DOHH2 (cell line): ENCODE data around the gene AKAP7.
A peak's percentile ranks its signal among the peaks of the same experiment; 100 is the strongest.

Source experiments
- H3F3A ChIP-seq: fragments of 200-600 bp; sonication (generic), shearing (Covaris generic); 2 replicates; pipeline ENCODE4 v1.6.0; 2016; ENCODE audit warnings: antibody characterized with exemption, mild to moderate bottlenecking; ENCODE audit not compliant: control insufficient read depth, insufficient read depth
- H3K27ac ChIP-seq: fragments of 200-600 bp; sonication (generic); 2 replicates; pipeline ENCODE4 v1.5.1; 2014; ENCODE audit warnings: low read depth, mild to moderate bottlenecking, low read length, moderate library complexity
- H3K27me3 ChIP-seq: fragments of 200-600 bp; sonication (generic); 2 replicates; pipeline ENCODE4 v1.6.1; 2014; ENCODE audit warnings: mild to moderate bottlenecking, low read length, mixed read lengths; ENCODE audit not compliant: control insufficient read depth
- H3K36me3 ChIP-seq: fragments of 200-600 bp; sonication (generic); 2 replicates; pipeline ENCODE4 v1.6.1; 2014; ENCODE audit warnings: mild to moderate bottlenecking, low read length, moderate library complexity, mixed read lengths; ENCODE audit not compliant: control insufficient read depth
- H3K4me1 ChIP-seq: fragments of 200-600 bp; sonication (generic); 2 replicates; pipeline ENCODE4 v1.6.1; 2014; ENCODE audit warnings: mild to moderate bottlenecking, low read length, mixed read lengths; ENCODE audit not compliant: control insufficient read depth
- H3K4me2 ChIP-seq: fragments of 200-600 bp; sonication (generic); 2 replicates; pipeline ENCODE4 v1.6.0; 2014; ENCODE audit warnings: mild to moderate bottlenecking, low read length, moderate library complexity
- H3K4me3 ChIP-seq: fragments of 200-600 bp; sonication (generic); 2 replicates; pipeline ENCODE4 v1.5.1; 2014; ENCODE audit warnings: mild to moderate bottlenecking, low read length, mixed read lengths
- H3K79me2 ChIP-seq: fragments of 200-600 bp; sonication (generic); 2 replicates; pipeline ENCODE4 v1.6.1; 2014; ENCODE audit warnings: mild to moderate bottlenecking, low read length, mixed read lengths; ENCODE audit not compliant: control insufficient read depth
- H3K9me2 ChIP-seq: fragments of 200-600 bp; sonication (generic); replicated peaks from 2 replicates; pipeline ENCODE4 v1.6.1; 2014; ENCODE audit warnings: mild to moderate bottlenecking, low read length, mixed read lengths; ENCODE audit not compliant: control insufficient read depth
- H3K9me3 ChIP-seq: fragments of 200-600 bp; sonication (generic); 2 replicates; pipeline ENCODE4 v1.6.1; 2014; ENCODE audit warnings: antibody characterized with exemption, low read length, mixed read lengths; ENCODE audit not compliant: control insufficient read depth, insufficient read depth
- H4K20me1 ChIP-seq: fragments of 200-600 bp; sonication (generic); 2 replicates; pipeline ENCODE4 v1.6.0; 2014; ENCODE audit warnings: low read depth, mild to moderate bottlenecking, antibody characterized with exemption, low read length, moderate library complexity; ENCODE audit not compliant: control insufficient read depth, insufficient read depth
- CTCF ChIP-seq: fragments of 200-600 bp; sonication (generic); IDR thresholded peaks from one replicate; pipeline ENCODE4 v1.5.1; 2014; ENCODE audit warnings: antibody characterized with exemption, mild to moderate bottlenecking, low read depth, low read length; ENCODE audit not compliant: poor library complexity, severe bottlenecking
- EZH2phosphoT487 ChIP-seq: fragments of 200-600 bp; sonication (generic); IDR thresholded peaks from 2 replicates; pipeline ENCODE4 v1.6.1; 2017; ENCODE audit warnings: borderline replicate concordance, mild to moderate bottlenecking, antibody characterized with exemption, low read length, moderate library complexity, mixed read lengths

AKAP7 gene

DNA sequence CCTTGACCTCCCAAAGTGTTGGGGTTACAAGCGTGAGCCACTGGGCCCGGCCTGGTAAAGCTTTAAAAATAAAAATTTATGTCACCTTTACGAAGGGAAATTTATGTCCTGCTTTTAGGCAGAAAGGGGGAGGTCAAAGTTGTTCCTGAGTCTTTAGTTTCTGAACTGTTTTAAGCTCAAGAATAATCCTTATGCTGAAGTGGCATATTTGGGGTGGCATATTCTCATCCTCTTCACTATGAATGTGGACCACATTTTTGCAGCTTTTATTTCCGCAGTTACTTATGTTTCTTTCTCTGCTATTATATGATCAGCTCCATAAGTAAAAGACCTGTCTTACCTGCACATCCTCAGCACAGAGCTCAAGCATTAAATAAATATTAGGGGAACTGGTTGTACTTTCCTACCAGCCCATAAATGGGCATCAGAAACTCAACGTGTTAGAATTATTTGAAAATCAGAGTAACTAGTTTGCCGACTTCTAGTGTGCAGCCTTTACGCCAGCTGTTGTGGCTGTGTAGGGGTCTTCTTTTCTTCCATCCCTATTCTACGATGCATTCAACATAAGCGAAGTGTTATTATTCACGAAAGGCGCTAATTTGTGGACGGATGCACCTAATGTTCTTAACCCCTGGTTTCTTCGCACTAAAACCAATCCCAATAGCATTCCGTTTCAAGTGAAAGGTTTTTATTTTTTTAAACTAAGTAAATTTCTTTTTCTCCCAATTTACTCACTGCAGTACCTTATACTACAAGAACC, 867 bp upstream of the AKAP7 start:
- Histone ChIP-seq H3K9me3 (no peaks in the 10 kb centered on the region), H3K79me2 (no peaks in the 10 kb centered on the region), H3K27me3 (peaks cover 32% of the 10 kb centered on the region), H3K4me1 (peaks cover 15% of the 10 kb centered on the region), H4K20me1 (no peaks in the 10 kb centered on the region), H3F3A (0 out of 2 replicates have a peak, but pooled peaks cover 2% of the 10 kb centered on the region), H3K4me3 (peak overlapping the region; percentile 71), H3K4me2 (peak overlapping the region; percentile 68), H3K27ac (no peak overlapping the region), H3K9me2 (no peaks in the 10 kb centered on the region), H3K36me3 (no peaks in the 10 kb centered on the region)
- TF ChIP-seq CTCF: no peak
- no peak for TF ChIP-seq EZH2phosphoT487

DNA sequence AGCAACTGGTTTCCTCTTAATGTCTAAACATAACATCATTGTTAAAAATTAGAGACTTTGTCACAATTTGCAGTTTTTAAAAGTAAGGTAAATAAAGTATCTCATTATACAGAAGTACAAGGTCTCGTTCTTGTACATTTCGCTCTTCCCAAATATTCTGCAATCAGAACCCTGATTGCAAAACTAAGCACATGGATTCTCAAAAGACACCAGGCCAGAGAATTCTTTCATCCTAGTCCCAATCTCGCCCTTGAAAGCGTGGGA, 355 bp upstream of the AKAP7 start:
- Histone ChIP-seq H3F3A (0 out of 2 replicates have a peak, but pooled peaks cover 2% of the 10 kb centered on the region), H3K9me2 (no peaks in the 10 kb centered on the region), H3K79me2 (no peaks in the 10 kb centered on the region), H3K4me2 (peak overlapping the region; percentile 68), H3K9me3 (no peaks in the 10 kb centered on the region), H3K4me3 (peak overlapping the region; percentile 71), H3K4me1 (peaks cover 18% of the 10 kb centered on the region), H4K20me1 (no peaks in the 10 kb centered on the region), H3K27me3 (peaks cover 28% of the 10 kb centered on the region), H3K27ac (no peak overlapping the region), H3K36me3 (no peaks in the 10 kb centered on the region)
- no peak for TF ChIP-seq EZH2phosphoT487
- TF ChIP-seq CTCF: no peak

DNA sequence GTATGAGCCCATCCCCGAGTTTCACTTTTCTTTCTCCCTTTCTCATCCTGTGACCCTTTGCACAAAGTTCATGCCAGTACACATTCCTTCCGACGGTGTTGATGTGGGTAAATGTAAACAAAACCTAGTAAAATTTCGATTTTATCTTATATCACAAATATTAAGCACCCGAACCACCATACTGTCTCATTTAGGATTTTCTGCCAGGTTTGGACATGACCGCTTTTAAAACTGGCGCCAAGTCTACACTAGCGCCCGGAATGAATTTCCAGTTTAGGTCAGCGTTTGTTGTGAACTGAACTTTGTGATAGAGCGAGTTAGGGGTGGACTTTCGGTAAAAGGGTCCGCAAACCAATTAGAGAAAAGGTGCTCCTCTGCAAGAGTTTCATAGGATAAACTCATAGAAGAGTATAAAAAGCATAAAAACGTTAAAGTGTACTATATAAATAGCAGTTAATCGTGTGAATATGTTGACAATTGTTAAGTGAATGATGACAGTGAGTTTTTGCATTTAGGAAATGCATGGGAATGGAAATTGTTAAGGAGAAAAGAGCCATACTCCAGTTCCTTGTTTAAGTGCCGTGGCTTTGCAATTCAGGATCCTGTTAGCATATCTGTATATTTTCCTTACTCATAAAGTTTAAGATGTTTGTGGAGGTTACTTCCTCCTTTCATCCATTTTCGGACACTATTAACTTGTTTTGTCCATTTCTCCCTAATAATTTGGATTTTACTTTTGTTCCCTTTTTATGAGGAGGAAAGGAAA, 937 bp downstream of the AKAP7 start:
- H3K4me2 ChIP-seq: peak overlapping the region; percentile 56
- no peaks in the 10 kb centered on the region for H3K9me3 ChIP-seq
- no peak overlapping the region for H3K27ac ChIP-seq
- no peaks in the 10 kb centered on the region for H3K79me2 ChIP-seq
- H3K4me3 ChIP-seq: peak overlapping the region; percentile 81
- no peaks in the 10 kb centered on the region for H3K36me3 ChIP-seq
- H3K27me3 ChIP-seq: peaks cover 23% of the 10 kb centered on the region
- TF ChIP-seq CTCF: no peak
- peak; percentile 89; the same call in 1 of the 2 replicates for TF ChIP-seq EZH2phosphoT487
- H3K9me2 ChIP-seq: no peaks in the 10 kb centered on the region
- H4K20me1 ChIP-seq: no peaks in the 10 kb centered on the region
- peaks cover 27% of the 10 kb centered on the region for H3K4me1 ChIP-seq
- 0 out of 2 replicates have a peak, but pooled peaks cover 2% of the 10 kb centered on the region for H3F3A ChIP-seq
